Duodenal mucosa (tissue), 2 donors: ENCODE results near the gene BRD3OS.

Experiments
- H3K27ac ChIP-seq: one replicate; pipeline ENCODE4 v1.7.0; 2013; ENCODE audit warnings: low read depth, low read length
- H3K27me3 ChIP-seq, 2 donors: one replicate each; pipeline ENCODE4 v1.7.0; 2013; ENCODE audit warnings: low read length in 2 of 2, control low read depth in 1 of 2; ENCODE audit not compliant: insufficient read depth in 2 of 2, control insufficient read depth in 1 of 2
- H3K36me3 ChIP-seq, 2 donors: one replicate each; pipeline ENCODE4 v1.7.0; 2013; ENCODE audit warnings: low read length in 2 of 2, control low read depth in 1 of 2; ENCODE audit not compliant: insufficient read depth in 2 of 2, control insufficient read depth in 1 of 2
- H3K4me1 ChIP-seq, 2 donors: one replicate each; pipeline ENCODE4 v1.7.0; 2013; ENCODE audit warnings: low read length in 2 of 2, control low read depth in 1 of 2; ENCODE audit not compliant: insufficient read depth in 2 of 2, control insufficient read depth in 1 of 2
- H3K4me3 ChIP-seq, 2 donors: one replicate each; pipeline ENCODE4 v1.7.0; 2013; ENCODE audit warnings: low read length in 2 of 2, low read depth in 1 of 2
- H3K9ac ChIP-seq, 2 donors: one replicate each; pipeline ENCODE4 v1.7.0; 2013; ENCODE audit warnings: low read length in 2 of 2, low read depth in 1 of 2
- H3K9me3 ChIP-seq, 2 donors: one replicate each; pipeline ENCODE4 v1.7.0; 2013; ENCODE audit warnings: low read length in 2 of 2, control low read depth in 1 of 2; ENCODE audit not compliant: control insufficient read depth in 1 of 2

Gene BRD3OS

DNA sequence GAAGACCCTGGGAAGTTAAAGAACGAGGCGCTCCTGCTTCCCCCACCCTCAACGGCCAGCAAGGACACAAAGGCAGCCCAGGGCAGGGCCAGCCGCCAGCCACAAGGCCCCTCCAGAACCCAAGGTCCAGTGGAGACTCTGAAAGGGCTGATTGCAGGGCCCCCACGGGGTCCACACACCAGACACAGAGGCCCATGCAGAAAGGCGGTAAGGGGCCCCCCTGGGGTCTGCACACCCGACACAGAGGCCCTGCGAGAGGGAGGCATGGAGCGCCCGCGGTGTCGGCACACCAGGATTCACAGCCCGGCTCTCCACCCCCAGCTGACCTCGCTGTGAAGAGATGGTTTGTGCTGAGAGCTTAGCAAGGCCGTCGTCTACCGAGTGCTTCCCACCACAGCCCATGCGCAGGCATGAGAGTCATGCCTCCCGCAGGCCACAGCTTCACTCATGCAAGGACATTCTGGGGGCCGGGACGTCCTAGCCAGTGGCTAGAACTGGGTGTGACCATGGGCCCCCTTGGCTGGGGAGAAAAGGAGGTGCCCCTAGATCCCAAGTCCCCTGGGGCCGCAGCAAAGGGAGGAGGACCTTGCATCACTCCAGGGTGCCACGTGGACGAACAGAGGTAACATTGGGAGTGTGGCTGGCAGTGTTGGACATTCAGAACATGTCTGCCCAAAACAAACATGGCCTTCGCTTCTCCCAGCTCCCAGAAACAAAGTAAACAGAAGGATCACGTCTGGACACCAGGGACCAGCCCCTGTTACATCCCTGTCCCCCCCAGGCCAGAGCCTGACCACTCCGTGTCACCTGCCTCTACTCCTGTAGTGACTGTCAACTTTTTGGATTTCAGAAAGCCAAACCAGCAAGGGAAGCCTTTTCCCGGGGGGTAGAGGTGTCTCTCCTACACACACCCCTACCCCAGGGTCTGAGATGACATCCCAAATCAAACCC lies 32.7 kb downstream of the BRD3OS start:
- Histone ChIP-seq H3K27ac (no peak overlapping the region), H3K27me3 (no peaks in the 10 kb centered on the region), H3K4me1 (peaks cover 50 to 53% of the 10 kb centered on the region in 2 donors), H3K9me3 (no peaks in the 10 kb centered on the region), H3K4me3 (no peak overlapping the region), H3K9ac (no peak overlapping the region), H3K36me3 (peaks cover 0 to 5% of the 10 kb centered on the region in 2 donors)

DNA sequence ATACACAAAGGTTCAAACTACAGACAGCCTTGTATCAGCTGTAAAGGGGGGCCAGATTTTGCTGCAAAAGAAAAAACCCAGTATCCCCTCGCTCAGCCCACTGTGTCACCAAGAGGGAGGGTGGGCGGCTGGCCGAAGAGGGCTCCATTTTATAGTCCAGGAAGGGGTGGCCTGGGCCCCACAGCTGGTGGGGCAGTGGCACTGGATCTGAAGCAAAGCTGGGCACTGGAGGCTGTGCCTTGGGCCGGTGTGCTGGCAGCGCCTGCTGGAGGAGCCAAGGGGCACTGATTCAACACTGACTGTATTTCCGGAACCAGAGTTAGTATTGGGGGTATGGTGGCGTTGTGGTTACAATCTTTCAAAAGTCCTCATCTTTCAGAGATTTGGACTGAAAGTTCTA lies 33.4 kb downstream of the BRD3OS start:
- H3K9ac ChIP-seq, result no peak overlapping the region
- peaks cover 0 to 9% of the 10 kb centered on the region in 2 donors for H3K36me3 ChIP-seq
- H3K4me3 ChIP-seq, result no peak overlapping the region
- no peaks in the 10 kb centered on the region for H3K9me3 ChIP-seq
- no peaks in the 10 kb centered on the region for H3K27me3 ChIP-seq
- peaks cover 56% of the 10 kb centered on the region in 2 donors for H3K4me1 ChIP-seq
- no peak overlapping the region for H3K27ac ChIP-seq

DNA sequence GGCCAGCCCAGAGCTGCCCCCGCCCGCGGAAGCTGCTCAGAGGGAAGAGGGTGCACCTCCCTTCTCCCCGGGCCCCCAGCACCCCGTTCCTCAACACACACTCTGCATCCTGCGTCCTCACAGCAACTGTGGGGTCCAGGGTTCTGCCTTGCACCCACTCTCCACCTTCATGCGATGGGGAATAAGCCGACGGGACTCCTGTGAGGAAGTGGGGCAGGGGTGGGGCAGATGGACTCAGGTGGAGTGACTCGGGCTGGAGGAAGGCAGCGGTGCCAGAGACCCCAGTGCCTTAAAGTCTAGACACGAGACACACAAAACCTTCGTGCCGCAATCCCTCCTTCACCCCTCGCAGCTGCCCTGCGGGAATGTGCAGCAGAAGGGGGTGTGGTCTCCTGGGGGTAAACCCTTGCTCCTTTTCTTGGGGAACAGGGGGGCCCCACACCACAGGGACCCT lies 33.9 kb downstream of the BRD3OS start:
- H3K36me3 ChIP-seq, result peaks cover 0 to 12% of the 10 kb centered on the region in 2 donors
- H3K4me1 ChIP-seq, result peaks cover 56% of the 10 kb centered on the region in 2 donors
- no peaks in the 10 kb centered on the region for H3K27me3 ChIP-seq
- no peak overlapping the region for H3K4me3 ChIP-seq
- no peak overlapping the region for H3K27ac ChIP-seq
- H3K9me3 ChIP-seq, result no peaks in the 10 kb centered on the region
- no peak overlapping the region for H3K9ac ChIP-seq

GRCh38 chr9:134059661-134060395 lies 34.5 kb downstream of the BRD3OS start:
- H3K27ac ChIP-seq, result no peak overlapping the region

GRCh38 chr9:134060546-134060945 lies 35.3 kb downstream of the BRD3OS start:
- Histone ChIP-seq H3K9ac (no peak overlapping the region), H3K4me1 (peaks cover 54 to 58% of the 10 kb centered on the region in 2 donors), H3K4me3 (no peak overlapping the region), H3K9me3 (no peaks in the 10 kb centered on the region), H3K27ac (no peak overlapping the region), H3K36me3 (peaks cover 0 to 12% of the 10 kb centered on the region in 2 donors), H3K27me3 (no peaks in the 10 kb centered on the region)

More at GRCh38 chr9:134059661-134060395, 34.5 kb downstream of the BRD3OS start:
- no peak overlapping the region for H3K4me3 ChIP-seq
- H3K4me1 ChIP-seq, result peaks cover 56% of the 10 kb centered on the region in 2 donors
- no peaks in the 10 kb centered on the region for H3K27me3 ChIP-seq
- peaks cover 0 to 12% of the 10 kb centered on the region in 2 donors for H3K36me3 ChIP-seq
- no peak overlapping the region for H3K9ac ChIP-seq
- no peaks in the 10 kb centered on the region for H3K9me3 ChIP-seq

GRCh38 chr9:134061019-134061687 lies 35.9 kb downstream of the BRD3OS start:
- Histone ChIP-seq H3K4me1 (peaks cover 54 to 57% of the 10 kb centered on the region in 2 donors), H3K27ac (no peak overlapping the region), H3K4me3 (no peak overlapping the region), H3K9ac (no peak overlapping the region), H3K27me3 (no peaks in the 10 kb centered on the region), H3K36me3 (peaks cover 0 to 12% of the 10 kb centered on the region in 2 donors), H3K9me3 (no peaks in the 10 kb centered on the region)

- Histone ChIP-seq H3K36me3 (peaks cover 0 to 12% of the 10 kb centered on the region in 2 donors), H3K4me1 (peaks cover 52 to 55% of the 10 kb centered on the region in 2 donors), H3K9me3 (no peaks in the 10 kb centered on the region), H3K4me3 (no peak overlapping the region), H3K9ac (no peak overlapping the region), H3K27me3 (no peaks in the 10 kb centered on the region), H3K27ac (no peak overlapping the region)
Measured at GRCh38 chr9:134061688-134062371, 36.5 kb downstream of the BRD3OS start.

DNA sequence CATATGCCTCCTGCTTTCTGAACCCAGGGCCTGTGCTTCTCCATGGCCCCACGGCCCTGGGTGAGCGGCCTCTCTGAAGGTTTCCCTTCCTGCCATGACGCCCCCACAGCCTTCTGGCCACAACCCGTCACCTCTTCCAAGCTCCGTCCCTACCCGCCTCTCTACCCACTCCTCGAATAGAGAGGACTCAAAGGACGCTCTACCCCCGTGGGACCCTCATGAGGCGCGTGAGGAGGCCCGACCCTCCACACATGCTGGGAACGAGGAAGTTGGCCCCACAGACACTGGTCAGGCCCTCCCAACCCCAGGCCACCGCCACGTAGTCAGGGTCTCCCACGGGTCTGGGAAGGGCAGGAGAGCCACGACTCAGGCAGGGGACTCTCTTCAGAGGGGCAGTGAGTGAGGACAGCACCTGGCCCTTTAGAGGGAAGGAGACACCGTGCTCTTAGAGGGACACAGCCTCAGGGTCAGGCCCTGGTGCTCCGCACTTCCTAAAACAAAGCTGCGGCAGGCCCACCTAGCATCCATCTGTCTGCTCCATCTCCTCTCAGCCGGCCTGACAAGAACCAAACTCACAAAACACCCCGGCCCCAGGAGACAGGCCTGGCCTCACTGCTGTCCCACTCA lies 37.3 kb downstream of the BRD3OS start:
- Histone ChIP-seq H3K9ac (no peak overlapping the region), H3K4me3 (no peak overlapping the region), H3K27ac (no peak overlapping the region)

DNA sequence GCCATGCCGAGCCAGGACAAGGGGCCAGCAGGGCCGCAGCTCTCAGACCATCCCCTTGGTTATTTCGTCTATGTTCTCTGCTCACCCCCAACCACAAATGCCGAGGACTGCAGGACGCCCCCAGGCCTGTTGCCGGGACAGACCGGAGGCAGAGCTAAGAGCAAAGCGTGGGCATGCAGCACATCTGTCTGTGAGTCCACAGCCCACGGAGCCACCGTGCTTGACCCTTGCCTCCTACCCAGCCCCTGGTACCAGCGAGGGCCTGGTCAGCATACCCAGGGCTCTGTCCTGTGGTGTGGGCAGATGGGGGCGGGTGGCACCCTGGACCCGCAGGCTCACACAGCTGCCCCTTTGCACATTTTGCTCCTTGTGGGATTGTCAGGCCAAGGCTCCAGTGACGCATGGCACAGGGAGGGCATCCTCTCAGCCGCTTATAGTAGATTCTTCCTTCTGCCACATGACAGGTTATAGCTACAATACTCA lies 37.8 kb downstream of the BRD3OS start:
- Histone ChIP-seq H3K27ac (no peak overlapping the region), H3K9me3 (no peaks in the 10 kb centered on the region), H3K4me1 (peaks cover 45% of the 10 kb centered on the region in 2 donors), H3K9ac (no peak overlapping the region), H3K4me3 (no peak overlapping the region), H3K36me3 (peaks cover 0 to 9% of the 10 kb centered on the region in 2 donors), H3K27me3 (no peaks in the 10 kb centered on the region)

More for the DNA sequence above, 37.3 kb downstream of the BRD3OS start:
- H3K27me3 ChIP-seq, result no peaks in the 10 kb centered on the region
- peaks cover 0 to 9% of the 10 kb centered on the region in 2 donors for H3K36me3 ChIP-seq
- H3K9me3 ChIP-seq, result no peaks in the 10 kb centered on the region
- H3K4me1 ChIP-seq, result peaks cover 45 to 48% of the 10 kb centered on the region in 2 donors
